Measurements from ENCODE around the gene SURF2. TPM values are rescaled to one million over a fixed set of nuclear protein-coding genes. Genes with fewer than 3 reads are reported as not detected.

The SURF2 gene
- total RNA-seq, 1 donor from 2014 or later: 20.0 TPM

GRCh38 chr9:133321411-133321935 lies 34.9 kb upstream of the SURF2 start:
- no peaks in the 10 kb centered on the region for H3K79me2 ChIP-seq (ENCODE audit: insufficient read depth, low read length)
- no peak for TF ChIP-seq EZH2 (IDR thresholded peaks at IDR 0.05; ENCODE audit: insufficient read depth, low read length)
- TF ChIP-seq CTCF (IDR thresholded peaks at IDR 0.05; ENCODE audit: insufficient read depth, low read depth, low read length): no peak
- H3K27me3 Mint-ChIP-seq (ENCODE audit: low read depth, unreplicated experiment): peaks cover 31% of the 10 kb centered on the region

DNA sequence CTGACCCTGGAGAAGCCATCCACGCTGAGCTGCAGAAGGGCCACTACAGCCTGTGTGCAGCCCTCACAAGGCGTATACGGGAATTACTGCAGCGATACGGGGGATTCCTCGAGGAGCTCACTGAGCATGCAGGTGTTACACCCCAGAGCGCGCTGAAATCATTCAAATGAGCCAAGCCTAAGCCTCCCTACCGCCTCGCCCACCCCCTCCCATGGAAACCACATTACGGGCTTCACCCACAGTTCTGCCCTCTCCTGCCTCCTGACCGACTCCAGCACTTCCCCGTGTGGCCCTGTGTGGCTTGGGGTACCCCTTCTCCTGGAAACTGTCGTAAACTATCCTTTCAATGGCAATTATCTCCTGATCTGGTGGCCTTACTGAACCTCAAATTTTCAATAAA lies 33.6 kb upstream of the SURF2 start:
- no peak for TF ChIP-seq EZH2 (IDR thresholded peaks at IDR 0.05; ENCODE audit: insufficient read depth, low read length)
- TF ChIP-seq CTCF (IDR thresholded peaks at IDR 0.05; ENCODE audit: insufficient read depth, low read depth, low read length): no peak
- no peaks in the 10 kb centered on the region for H3K27me3 ChIP-seq (ENCODE audit: insufficient read depth, low read length)
- no peak overlapping the region for H3K9ac ChIP-seq (ENCODE audit: low read length)
- no peak overlapping the region for H3K4me3 ChIP-seq (ENCODE audit: insufficient read depth, low read depth, low read length)
- Mint-ChIP-seq H3K27me3 (ENCODE audit: low read depth, unreplicated experiment) (peaks cover 27% of the 10 kb centered on the region), H3K9me3 (ENCODE audit: unreplicated experiment) (peaks cover 14% of the 10 kb centered on the region), H3K4me3 (ENCODE audit: unreplicated experiment) (no peak overlapping the region), H3K36me3 (ENCODE audit: low read depth, unreplicated experiment) (peaks cover 14% of the 10 kb centered on the region), H3K4me1 (ENCODE audit: low read depth, unreplicated experiment) (no peaks in the 10 kb centered on the region), H3K27ac (ENCODE audit: unreplicated experiment) (no peak overlapping the region)
- DNase-seq (ENCODE audit: low read depth) (no peak), FAIRE-seq (no peak)
- no peaks in the 10 kb centered on the region for H4K20me1 ChIP-seq (ENCODE audit: insufficient read depth, low read length)
- no peak overlapping the region for H3K27ac ChIP-seq (ENCODE audit: low read depth, low read length)
- no peaks in the 10 kb centered on the region for H3K36me3 ChIP-seq (ENCODE audit: insufficient read depth, low read length)
- H3K79me2 ChIP-seq (ENCODE audit: insufficient read depth, low read length): no peaks in the 10 kb centered on the region
- no peak overlapping the region for H2AFZ ChIP-seq (ENCODE audit: low read depth, low read length)
- no peaks in the 10 kb centered on the region for H3K9me3 ChIP-seq (ENCODE audit: insufficient read depth, low read depth, low read length)
- H3K4me2 ChIP-seq (ENCODE audit: low read length): no peak overlapping the region
- no peaks in the 10 kb centered on the region for H3K4me1 ChIP-seq (ENCODE audit: insufficient read depth, low read length)

More at GRCh38 chr9:133321411-133321935, 34.9 kb upstream of the SURF2 start:
- DNase-seq (ENCODE audit: low read depth) (no peak), FAIRE-seq (no peak)
- no peak overlapping the region for H3K27ac ChIP-seq (ENCODE audit: low read depth, low read length)
- no peaks in the 10 kb centered on the region for H3K4me1 Mint-ChIP-seq (ENCODE audit: low read depth, unreplicated experiment)
- no peaks in the 10 kb centered on the region for H3K36me3 ChIP-seq (ENCODE audit: insufficient read depth, low read length)
- no peaks in the 10 kb centered on the region for H3K27me3 ChIP-seq (ENCODE audit: insufficient read depth, low read length)
- no peaks in the 10 kb centered on the region for H4K20me1 ChIP-seq (ENCODE audit: insufficient read depth, low read length)
- no peak overlapping the region for H2AFZ ChIP-seq (ENCODE audit: low read depth, low read length)
- no peak overlapping the region for H3K4me3 ChIP-seq (ENCODE audit: insufficient read depth, low read depth, low read length)
- H3K4me3 Mint-ChIP-seq (ENCODE audit: unreplicated experiment): no peak overlapping the region
- no peaks in the 10 kb centered on the region for H3K9me3 ChIP-seq (ENCODE audit: insufficient read depth, low read depth, low read length)
- peaks cover 10% of the 10 kb centered on the region for H3K36me3 Mint-ChIP-seq (ENCODE audit: low read depth, unreplicated experiment)
- H3K9me3 Mint-ChIP-seq (ENCODE audit: unreplicated experiment): peaks cover 14% of the 10 kb centered on the region
- H3K4me1 ChIP-seq (ENCODE audit: insufficient read depth, low read length): no peaks in the 10 kb centered on the region
- no peak overlapping the region for H3K9ac ChIP-seq (ENCODE audit: low read length)
- H3K27ac Mint-ChIP-seq (ENCODE audit: unreplicated experiment): no peak overlapping the region
- H3K4me2 ChIP-seq (ENCODE audit: low read length): no peak overlapping the region

- H3K4me3 ChIP-seq (ENCODE audit: insufficient read depth, low read depth, low read length): no peak overlapping the region
- H3K4me3 Mint-ChIP-seq (ENCODE audit: unreplicated experiment): no peak overlapping the region
- H3K4me1 ChIP-seq (ENCODE audit: insufficient read depth, low read length): no peaks in the 10 kb centered on the region
- H3K9ac ChIP-seq (ENCODE audit: low read length): no peak overlapping the region
- H3K36me3 Mint-ChIP-seq (ENCODE audit: low read depth, unreplicated experiment): peaks cover 15% of the 10 kb centered on the region
- TF ChIP-seq CTCF (IDR thresholded peaks at IDR 0.05; ENCODE audit: insufficient read depth, low read depth, low read length) (no peak), EZH2 (IDR thresholded peaks at IDR 0.05; ENCODE audit: insufficient read depth, low read length) (no peak)
- H3K27ac Mint-ChIP-seq (ENCODE audit: unreplicated experiment): no peak overlapping the region
- H3K4me2 ChIP-seq (ENCODE audit: low read length): no peak overlapping the region
- no peaks in the 10 kb centered on the region for H3K36me3 ChIP-seq (ENCODE audit: insufficient read depth, low read length)
- no peaks in the 10 kb centered on the region for H3K9me3 ChIP-seq (ENCODE audit: insufficient read depth, low read depth, low read length)
- no peaks in the 10 kb centered on the region for H4K20me1 ChIP-seq (ENCODE audit: insufficient read depth, low read length)
- no peaks in the 10 kb centered on the region for H3K4me1 Mint-ChIP-seq (ENCODE audit: low read depth, unreplicated experiment)
- FAIRE-seq (no peak), DNase-seq (ENCODE audit: low read depth) (no peak)
- H3K27me3 ChIP-seq (ENCODE audit: insufficient read depth, low read length): no peaks in the 10 kb centered on the region
- no peaks in the 10 kb centered on the region for H3K79me2 ChIP-seq (ENCODE audit: insufficient read depth, low read length)
- H3K27ac ChIP-seq (ENCODE audit: low read depth, low read length): no peak overlapping the region
- H3K9me3 Mint-ChIP-seq (ENCODE audit: unreplicated experiment): peaks cover 14% of the 10 kb centered on the region
- peaks cover 26% of the 10 kb centered on the region for H3K27me3 Mint-ChIP-seq (ENCODE audit: low read depth, unreplicated experiment)
- H2AFZ ChIP-seq (ENCODE audit: low read depth, low read length): no peak overlapping the region
These were observed 33.1 kb upstream of the SURF2 start for GRCh38 chr9:133323211-133323610.
